H4 (cell line): ENCODE data around the gene ERVV-1. TPM values are rescaled to one million over a fixed set of nuclear protein-coding genes. Genes with fewer than 3 reads are reported as not detected.
"Not testable (repeated sequence)": the region's sequence is repeated elsewhere in the genome, so short reads cannot be mapped to it uniquely, and the experiment has no call there.

Experiments
- DNase-seq: peaks from one replicate; pipeline ENCODE4 v3.0.0-alpha.2; 2015; ENCODE audit warnings: low spot score
- total RNA-seq: library from RNA; depleted of rRNA; stranded (reverse); fragments of >200 nt; shearing (Covaris generic); gene quantifications from 2 replicates; pipeline ENCODE4 v1.2.3, GENCODE V29; 2014; rRNA removed

Gene ERVV-1
- total RNA-seq, 1 experiment from 2014 or later, result not detected

GRCh38 chr19:53028306-53028705, 14.6 kb downstream of the ERVV-1 start:
- not testable (repeated sequence) for DNase-seq

- no peak for DNase-seq
These were observed 20.3 kb downstream of the ERVV-1 start for GRCh38 chr19:53034054-53034453.

GRCh38 chr19:53034948-53035675, 21.4 kb downstream of the ERVV-1 start:
- DNase-seq, result no peak

- no peak for DNase-seq
These were observed 23.7 kb downstream of the ERVV-1 start for GRCh38 chr19:53037101-53038097.

GRCh38 chr19:53041366-53041765, 27.6 kb downstream of the ERVV-1 start:
- no peak for DNase-seq

- DNase-seq, result no peak
These were observed 31.8 kb downstream of the ERVV-1 start for GRCh38 chr19:53045536-53045935.

- no peak for DNase-seq
These were observed 33.7 kb downstream of the ERVV-1 start for GRCh38 chr19:53047379-53047778.

GRCh38 chr19:53055117-53055516, 41.4 kb downstream of the ERVV-1 start:
- peak; percentile 29 for DNase-seq

- no peak for DNase-seq
These were observed 44.3 kb downstream of the ERVV-1 start for GRCh38 chr19:53057904-53058580.

Other genes with a start within 250 kb of the ERVV-1 start
- gene ZNF600, start 227.1 kb upstream of the ERVV-1 start, total RNA-seq, result 4.4 and 5.8 TPM in 2 replicates
- 11.3 and 18.4 TPM in 2 replicates for gene ZNF28, start 192.3 kb upstream of the ERVV-1 start, total RNA-seq
- 9.4 and 12.7 TPM in 2 replicates for gene ZNF468, start 156.3 kb upstream of the ERVV-1 start, total RNA-seq
- 5.0 and 6.8 TPM in 2 replicates for gene ZNF320, start 116.3 kb upstream of the ERVV-1 start, total RNA-seq
- 7.3 and 7.6 TPM in 2 replicates for gene ZNF888, start 90.5 kb upstream of the ERVV-1 start, total RNA-seq
- gene ZNF816, start 51.0 kb upstream of the ERVV-1 start, total RNA-seq, result 15.5 and 17.1 TPM in 2 replicates
- not detected in 2 replicates for gene ERVV-2, start 30.8 kb downstream of the ERVV-1 start, total RNA-seq
- 12.0 and 18.2 TPM in 2 replicates for gene ZNF160, start 89.5 kb downstream of the ERVV-1 start, total RNA-seq
- gene ZNF415, start 119.0 kb downstream of the ERVV-1 start, total RNA-seq, result 0.12 TPM in 1 of 2 replicates, not detected in the other
- gene ZNF347, start 145.1 kb downstream of the ERVV-1 start, total RNA-seq, result 6.5 and 13.5 TPM in 2 replicates
- gene ZNF665, start 179.4 kb downstream of the ERVV-1 start, total RNA-seq, result 2.9 and 5.2 TPM in 2 replicates
- not detected in 2 replicates for gene ZNF677, start 241.0 kb downstream of the ERVV-1 start, total RNA-seq
- gene VN1R2, start 244.4 kb downstream of the ERVV-1 start, total RNA-seq, result not detected in 2 replicates